GM18907 (cell line): ENCODE measurements around the gene TMEM40.
"Not testable (repeated sequence)": the region's sequence is repeated elsewhere in the genome, so short reads cannot be mapped to it uniquely, and the experiment has no call there.

Experiments used
- ATAC-seq: cut with Tn5 transposase; IDR thresholded peaks from one replicate; pipeline ENCODE4 v1.9.1; 2021; ENCODE audit warnings: mild to moderate bottlenecking, moderate library complexity; ENCODE audit not compliant: unreplicated experiment

The TMEM40 gene

DNA sequence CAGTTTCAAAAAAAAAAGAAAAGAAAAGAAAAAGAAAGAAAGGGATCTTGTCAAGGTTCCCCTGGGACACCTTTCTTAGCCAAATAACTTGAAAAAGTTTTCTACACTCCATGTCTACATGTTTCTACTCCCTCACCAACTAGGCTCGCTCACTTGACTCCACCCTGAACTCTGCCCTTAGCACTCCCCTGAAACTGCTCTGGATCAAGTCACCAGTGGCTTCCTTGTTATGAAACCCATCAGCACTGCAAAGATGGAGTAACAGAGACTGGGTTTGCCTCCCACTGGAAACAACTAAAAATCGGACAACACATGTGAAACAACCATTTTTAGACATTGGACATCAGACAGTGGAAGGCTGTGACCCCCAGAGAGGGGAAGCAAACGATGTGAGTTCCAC is 36.8 kb downstream of the TMEM40 start:
- no peak for ATAC-seq

DNA sequence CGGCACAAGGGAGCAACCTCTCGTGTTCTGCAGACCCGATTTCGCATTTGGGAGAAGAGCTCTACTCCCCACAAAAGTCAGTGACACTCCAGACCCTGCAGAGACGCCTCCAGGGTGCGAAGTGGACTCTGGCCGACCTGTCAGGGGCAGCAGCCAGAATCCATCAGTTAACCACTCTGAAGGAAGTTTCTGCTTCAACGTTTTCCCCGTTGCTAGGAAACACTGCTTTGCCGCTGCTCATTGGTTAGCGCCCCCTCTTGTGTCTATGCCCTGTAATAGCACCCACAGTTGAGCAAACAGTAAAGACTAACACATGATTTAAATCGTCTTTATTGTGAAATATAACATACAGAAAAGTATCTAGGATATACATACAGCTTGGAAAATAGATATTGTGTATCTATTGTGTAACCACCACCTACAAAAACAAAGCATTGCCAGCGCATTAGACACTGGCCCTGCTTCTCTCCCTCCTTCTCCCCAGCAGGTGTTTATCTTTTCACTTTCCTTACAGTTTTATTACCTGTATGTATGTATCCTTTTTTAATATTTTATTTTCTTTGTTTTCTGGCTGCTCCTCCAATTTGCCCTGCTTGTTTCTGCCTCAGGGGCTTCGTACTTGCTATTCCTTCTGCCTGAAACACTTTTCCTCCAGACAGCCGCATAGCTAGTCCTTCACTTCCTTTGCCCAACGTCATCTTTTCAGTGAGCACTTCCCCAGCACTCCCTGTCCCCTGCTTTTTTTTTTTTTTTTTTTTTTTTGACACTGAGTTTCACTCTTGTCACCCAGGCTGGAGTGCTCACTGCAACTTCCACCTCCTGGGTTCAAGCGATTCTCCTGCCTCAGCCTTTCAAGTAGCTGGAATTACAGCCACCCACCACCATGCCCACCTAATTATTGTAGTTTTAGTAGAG is 38.8 kb downstream of the TMEM40 start:
- ATAC-seq = peak; percentile 89

DNA sequence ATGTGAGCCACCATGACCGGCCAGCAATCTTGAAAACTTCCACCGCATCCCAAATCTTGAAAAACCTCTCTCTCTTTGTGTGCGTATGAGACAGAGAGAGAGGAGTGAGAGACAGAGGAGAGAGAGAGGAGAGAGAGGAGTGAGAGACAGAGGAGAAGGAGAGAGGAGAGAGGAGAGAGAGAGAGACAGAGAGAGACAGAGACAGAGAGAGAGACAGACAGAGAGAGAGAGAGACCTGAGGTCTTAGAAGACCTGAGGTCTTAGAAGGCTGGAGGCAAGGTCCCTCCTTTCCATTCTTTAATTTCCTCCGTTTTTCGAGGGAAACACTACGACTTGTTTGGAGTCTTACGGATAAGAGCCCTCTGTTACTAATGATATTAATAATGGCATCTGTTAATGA is 39.5 kb downstream of the TMEM40 start:
- ATAC-seq = no peak

DNA sequence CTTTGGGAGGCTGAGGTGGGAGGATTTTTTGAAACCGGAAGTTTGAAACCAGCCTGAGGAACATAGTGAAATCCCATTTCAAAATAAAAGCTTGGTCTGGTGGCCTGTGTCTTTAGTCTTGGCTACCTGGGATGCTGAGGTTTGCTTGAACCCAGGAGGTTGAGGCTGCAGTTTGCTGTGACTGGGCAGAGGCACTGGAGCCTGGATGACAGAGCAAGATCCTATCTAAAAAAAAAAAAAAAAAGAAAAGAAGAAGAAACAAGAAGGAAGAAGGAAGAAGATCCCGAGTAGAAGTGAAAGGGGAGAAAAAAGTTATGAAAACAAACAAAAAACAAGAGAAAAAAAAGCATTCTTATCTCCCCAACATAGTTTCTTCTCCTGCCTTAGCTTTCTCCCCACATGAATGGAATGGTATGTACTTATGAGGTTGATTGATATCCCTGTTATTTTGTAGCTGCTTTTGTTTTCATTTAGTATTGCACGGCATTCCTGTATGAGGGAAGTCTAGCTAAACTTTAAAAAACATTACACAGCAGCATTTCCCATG is 42.4 kb downstream of the TMEM40 start:
- no peak for ATAC-seq

DNA sequence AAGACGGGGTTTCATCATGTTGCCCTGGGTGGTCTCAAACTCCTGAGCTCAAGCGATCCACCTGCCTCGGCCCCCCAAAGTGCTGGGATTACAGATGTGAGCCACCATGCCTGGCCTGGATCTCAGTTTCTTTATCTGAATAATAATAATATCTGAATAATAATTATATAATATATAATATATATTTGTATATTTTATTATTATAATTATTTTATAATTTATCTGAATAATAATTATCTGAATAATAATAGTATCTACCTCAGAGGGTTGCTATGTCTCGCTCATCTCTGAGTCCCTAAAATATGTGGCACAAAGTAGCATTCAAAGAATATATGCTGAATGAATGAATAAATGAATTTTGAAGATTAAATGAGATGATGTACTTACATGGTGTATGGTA is 44.8 kb downstream of the TMEM40 start:
- ATAC-seq = no peak

DNA sequence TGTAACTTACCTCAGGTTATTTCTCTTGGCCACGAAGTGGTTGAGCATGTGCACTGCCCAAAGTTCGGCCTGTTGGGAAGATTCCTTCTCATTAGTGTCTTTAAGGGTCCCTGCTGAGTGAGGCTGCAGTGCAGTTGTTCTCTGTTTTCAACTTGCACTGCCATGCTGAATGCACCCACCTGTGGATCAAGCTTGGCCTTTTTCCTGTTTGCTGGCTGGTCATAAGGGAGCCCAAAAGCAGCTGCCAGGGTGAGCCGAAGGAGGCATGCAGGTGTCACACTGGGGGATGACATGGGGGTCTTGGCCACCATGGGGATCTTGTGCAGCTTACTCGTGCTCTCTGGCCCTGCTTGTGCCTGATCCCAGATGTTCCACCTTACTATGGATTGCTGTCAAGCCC is 49.0 kb downstream of the TMEM40 start:
- ATAC-seq = no peak

DNA sequence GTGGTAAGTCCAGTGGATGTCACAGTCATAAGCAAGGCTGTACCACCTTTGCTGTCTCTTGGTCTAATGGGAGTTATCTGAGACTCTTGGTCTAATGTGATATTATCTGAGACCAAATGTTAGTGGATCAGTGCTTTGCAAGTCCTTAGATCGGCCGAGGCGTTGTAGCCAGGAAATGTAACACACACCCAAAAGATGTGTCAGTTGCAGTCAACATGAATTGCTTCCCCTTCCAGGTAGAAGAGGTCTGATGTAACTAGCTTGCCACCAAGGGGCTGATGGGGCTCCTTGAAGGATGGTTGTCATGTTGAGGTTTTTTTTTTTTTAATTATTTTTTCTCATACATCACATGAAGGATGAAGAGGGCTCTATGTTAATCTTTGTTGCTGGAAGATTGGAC is 49.7 kb downstream of the TMEM40 start:
- ATAC-seq = no peak

DNA sequence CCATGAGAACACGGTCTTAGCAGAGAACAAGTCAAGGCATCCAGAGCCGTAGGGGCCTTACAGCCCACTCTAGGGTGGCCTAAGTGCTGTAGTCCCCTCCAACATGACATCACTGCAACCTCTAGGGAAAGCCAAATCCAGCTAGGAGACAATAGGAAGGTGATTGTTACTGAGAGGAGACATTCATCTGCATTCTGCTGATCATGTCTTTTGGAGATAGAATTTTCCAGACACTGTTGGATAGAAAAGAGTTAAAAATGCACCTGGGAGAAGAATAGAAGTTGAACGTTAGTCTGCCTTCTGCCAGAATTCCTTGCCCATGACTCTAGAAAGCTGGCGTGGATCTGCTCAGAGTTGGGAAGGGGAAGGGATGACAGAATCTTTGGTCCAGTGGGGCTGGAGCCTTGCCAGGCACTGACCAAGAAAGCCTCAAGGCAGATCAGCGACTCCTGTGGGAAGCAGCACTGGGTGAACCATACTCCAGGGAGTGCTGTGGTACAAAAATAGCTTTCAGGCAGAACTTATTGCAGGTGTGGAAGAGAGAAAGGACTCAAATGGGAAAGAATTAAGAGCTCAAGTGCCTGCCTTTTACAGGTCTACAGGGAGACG is 50.4 kb downstream of the TMEM40 start:
- ATAC-seq = no peak

DNA sequence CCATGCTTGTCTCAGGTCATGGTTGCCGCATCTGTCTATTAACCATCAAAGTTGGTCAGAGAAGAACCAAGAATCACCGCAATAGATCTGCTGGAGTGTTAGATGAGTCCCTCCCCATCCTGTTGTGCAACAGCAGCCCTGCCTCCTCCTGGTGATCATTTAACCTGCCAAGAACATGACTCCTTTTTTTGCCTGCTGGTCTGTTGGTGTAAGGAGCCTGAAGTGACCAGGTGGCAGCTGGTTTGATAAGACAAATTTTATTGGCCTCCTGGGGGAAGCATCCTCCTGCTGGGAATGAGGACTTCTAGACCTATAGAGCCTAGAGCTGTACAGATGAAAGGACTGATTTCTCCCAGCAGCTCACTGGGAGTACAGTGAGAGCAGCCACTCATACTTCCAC is 51.6 kb downstream of the TMEM40 start:
- no peak for ATAC-seq

DNA sequence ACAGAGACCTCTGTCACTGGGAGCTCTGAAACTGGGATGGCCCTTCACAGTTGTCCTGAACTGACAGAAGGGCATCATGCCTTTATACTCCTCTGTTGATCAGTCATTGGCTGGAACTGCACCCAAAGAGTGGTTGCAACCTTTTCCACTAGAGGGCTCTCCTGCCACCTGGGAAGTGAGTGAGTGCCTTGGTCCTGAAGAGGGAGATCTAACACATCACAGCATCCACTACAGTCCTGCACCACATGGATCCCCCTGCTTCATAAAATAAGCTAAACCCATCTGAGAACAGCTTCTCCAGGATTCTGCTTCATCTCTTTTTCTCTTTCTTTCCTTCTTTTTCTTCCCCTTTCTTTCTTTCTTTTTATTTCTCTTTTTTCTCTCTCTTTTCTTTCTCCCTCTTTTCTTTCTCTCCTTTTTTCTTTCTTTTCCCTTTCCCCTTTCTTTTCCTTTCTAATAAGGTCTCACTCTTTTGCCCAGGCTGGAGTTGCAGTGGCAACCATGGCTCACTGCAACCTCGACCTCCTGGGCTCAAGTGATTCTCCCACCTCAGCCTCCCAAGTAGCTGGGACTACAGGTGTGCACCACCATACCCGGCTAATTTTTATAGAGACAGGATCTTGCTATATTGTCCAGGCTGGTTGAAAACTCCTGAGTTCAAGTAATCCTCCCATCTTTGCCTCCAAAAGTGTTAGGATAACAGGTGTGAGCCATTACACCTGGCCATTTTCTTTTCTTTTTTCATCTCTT is 52.4 kb downstream of the TMEM40 start:
- peak; percentile 80 for ATAC-seq

DNA sequence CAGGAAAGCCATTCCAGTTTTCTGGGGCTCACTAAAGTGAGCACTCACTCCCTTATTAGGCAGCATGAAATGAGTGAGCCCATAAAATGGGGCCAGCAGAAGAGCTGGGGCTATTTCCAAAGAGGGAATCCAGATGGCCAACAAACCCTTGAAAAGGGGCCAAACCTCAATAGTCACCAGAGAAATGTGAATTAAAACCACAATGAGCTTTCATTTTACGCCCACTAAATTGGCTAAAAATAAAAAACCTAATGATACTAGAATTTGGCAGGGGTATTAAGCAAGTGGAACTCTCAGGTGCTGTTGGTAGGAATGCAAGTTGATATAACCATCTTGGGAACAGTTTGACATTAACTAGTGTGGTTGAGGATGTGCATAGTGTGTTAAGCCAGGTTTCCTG is 53.1 kb downstream of the TMEM40 start:
- no peak for ATAC-seq

DNA sequence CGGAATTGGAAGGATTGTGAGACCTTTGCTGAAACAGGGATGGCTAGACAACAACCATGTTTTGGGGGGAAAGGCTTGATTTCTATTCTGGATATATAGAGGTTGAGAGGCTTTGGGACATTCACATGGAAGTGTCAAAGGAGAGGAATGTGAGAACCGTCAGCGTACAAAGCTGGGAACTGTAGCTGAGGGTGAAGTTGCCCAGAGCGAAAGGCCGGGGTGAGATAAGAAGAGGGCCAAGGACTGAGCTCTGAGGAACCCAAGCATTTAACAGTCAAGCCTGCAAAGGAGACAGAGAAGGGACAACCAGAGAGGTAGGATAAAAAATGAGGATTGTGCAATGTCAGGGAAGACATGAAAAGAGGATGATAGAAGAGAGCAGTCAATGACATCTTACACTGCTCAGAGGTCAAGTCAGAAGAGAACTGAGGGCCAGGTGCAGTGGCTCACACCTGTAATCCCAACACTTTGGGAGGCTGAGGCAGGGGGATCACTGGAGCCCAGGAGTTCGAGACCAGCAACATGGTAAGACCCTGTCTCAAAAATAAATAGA is 53.6 kb downstream of the TMEM40 start:
- no peak for ATAC-seq

DNA sequence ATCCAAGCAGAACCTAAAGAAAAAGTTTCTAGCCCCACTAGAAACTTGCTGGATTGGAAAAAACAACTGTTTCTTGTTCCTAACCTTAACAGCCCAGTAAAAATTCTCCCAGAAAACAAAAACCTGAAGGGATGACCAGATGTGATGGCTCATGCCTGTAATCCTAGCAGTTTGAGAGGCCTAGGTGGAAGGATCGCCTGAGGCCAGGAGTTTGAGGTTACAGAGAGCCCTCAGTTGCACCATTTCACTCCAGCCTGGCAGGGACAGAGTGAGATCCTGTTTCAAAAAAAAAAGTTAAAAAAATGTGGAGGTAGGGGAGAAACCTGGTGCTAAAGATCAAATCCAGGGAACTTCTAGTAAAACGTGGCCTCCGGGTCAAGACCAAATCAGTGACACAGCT is 56.6 kb downstream of the TMEM40 start:
- ATAC-seq = no peak

DNA sequence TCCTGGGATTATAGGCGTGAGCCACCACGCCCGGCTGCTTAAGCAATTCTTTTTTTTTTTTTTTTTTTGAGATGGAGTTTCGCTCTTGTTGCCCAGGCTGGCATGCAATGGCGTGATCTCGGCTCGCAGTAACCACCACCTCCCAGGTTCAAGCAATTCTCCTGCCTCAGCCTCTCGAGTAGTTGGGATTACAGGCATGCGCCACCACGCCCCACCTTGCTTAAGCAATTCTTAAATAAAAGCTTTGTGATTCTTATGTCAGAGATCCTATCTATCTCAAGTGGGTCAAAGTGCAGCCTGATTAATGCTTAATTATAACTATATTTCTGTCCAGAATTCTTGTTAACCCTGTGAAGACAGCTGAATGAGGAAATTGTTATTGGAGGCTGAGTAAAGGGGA is 57.5 kb downstream of the TMEM40 start:
- not testable (repeated sequence) for ATAC-seq

DNA sequence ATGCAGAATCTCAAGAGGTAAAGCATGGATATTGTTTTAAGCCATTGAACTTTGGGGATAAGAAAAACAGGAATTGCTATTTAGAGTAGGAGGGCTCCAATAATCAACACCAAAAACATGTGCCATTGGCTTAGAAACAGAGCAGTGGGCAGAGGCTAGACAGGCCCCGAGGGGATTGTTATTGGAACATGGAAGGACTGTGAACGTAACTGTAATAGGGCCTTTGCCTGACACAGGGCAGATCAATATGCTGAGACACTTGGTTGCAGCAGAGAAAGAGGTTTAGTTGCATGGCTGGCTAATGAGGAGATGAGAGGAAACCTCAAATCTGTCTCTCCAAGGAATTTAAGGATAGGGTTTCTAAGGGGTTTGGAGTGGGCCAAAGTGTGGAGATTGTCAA is 58.3 kb downstream of the TMEM40 start:
- no peak for ATAC-seq

DNA sequence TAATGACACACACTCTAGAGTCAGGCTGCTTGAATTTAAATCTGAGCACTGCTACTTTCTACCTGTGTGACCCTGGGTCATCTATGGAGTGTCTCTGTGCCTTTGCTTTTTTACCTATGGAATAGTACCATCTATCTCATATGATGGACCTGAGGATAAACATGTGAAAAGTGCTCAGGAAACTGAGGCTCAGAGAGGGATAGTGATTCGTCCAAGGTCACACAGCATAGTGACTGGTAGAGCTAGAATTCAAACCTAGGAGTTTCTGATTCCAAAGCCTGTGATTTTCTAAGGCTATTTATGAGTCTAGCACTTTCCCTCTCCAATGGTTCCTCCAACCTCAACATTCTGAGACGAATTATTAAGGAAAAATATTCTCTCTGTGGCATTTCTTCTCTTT is 63.1 kb downstream of the TMEM40 start:
- no peak for ATAC-seq

DNA sequence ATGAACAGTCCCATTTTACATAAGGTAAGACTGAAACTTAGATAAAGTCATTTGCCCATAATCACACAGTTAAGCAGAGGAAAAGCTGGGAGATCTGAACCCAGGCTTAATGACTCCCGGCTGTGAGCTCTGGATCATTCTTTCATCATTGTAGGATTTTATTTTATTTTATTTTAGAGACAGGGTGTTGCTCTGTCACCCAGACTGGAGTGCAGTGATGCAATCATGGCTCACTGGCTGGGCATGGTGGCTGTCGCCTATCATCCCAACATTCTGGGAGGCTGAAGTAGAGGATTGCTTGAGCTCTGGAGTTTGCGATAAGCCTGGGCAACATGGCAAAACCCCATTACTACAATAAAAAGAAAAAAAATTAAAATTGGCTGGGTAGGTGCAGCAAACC is 63.9 kb downstream of the TMEM40 start:
- no peak for ATAC-seq

DNA sequence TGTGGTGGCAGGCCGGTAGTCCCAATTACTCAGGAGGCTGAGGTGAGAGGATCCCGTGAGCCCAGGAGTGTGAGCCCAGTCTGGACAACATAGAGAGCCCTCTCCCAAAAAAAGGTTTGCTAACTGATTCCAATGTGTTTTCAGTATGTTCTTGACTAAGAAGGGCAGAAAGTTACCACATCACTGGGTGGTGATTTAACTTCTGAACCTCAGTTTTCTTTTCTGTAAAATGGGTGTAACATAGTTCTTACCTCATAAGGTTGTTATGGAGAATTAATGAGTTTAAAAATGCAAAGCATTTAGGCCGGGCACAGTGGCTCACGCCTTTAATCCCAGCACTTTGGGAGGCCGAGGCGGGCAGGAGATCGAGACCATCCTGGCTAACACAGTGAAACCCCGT is 66.6 kb downstream of the TMEM40 start:
- no peak for ATAC-seq

DNA sequence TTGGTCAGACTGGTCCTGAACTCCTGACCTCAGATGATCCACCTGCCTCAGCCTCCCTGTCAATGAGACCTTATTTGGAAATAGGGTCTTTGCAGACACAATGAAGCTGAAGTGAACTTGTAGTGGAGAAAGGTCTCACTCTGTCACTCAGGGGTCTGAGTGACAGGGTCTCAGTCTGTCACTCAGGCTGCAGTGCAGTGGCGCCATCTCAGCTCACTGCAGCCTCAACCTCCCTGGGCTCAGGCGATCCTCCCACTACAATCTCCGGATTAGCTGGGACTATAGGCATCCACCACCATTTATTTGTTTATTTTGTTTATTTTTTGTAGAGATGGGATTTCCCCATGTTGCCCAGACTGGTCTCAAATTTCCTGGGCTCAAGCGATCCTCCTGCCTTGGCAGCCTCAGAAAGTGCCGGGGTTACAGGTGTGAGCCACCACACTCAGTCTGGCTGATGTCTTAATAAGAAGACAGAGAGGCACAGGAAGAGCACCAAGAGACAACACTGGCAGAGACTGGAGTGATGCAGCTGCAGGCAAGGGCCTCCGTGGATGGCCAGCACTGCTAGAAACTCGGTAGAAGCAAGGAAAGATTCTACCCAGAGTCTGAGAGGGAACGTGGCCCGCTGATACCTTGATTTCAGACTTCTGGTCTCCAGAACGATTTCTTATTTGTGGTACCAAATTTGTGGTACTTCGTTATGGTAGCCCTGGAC is 68.9 kb downstream of the TMEM40 start:
- ATAC-seq = no peak

DNA sequence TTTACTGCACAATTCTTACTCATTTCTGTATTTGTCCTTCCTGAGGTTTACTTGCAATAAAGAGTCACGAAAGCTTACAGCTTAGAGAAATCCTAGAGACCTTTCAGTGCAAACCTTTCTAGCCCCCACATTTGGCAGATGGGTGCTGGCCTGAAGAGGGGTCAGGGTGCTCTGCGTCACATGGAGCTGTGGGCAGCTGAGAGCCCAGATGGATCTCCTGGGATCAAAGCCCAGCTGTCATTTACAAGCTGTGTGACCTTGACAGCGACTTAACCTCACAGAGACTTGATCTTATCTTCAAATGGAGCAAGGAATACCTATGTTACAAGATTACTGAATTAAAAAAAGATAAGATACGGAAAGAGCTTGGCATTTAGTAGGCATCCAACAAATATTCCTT is 71.1 kb downstream of the TMEM40 start:
- no peak for ATAC-seq

DNA sequence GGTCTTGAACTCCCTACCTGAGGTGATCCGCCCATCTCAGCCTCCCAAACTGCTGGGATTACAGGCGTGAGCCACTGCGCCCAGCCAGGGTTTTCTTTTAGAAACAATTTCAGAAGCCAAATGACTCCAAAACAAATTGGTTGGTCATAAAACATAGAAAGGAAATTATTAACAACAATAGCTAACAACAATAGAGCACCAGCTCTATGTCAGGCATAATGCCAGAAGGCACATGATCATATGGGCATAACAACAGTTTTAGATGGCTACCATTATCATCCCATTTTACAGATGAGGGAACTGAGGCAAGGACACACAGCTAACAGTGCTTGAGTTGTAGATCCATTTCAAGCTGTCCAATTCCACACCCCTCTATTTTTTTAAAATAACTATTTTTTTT is 73.0 kb downstream of the TMEM40 start:
- ATAC-seq = no peak
